ENCODE results near the gene KCNK13.
"Not testable (repeated sequence)": the region's sequence is repeated elsewhere in the genome, so short reads cannot be mapped to it uniquely, and the experiment has no call there.

The KCNK13 gene

DNA sequence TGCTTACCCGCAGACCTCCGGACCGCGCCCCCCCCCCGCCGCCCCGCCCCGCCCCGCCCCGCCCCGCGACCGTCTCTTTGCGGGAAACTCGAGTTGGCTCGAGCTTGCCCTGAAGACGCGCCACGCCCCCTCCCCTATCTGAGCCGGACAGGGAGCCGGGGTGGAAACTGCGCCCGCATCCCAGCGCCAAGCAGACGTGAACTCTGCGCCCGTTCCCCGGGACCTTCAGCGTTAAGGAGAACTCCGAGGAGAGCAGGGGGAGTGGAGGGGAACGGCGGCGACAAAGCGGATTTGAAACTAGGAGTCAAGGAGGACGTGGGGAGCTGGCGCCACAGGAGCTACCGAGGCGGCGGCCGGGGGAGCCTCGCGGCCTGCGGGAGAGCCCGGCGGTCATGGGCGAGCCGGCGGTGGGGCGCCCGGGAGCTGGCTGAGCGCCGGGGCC lies at the start of gene KCNK13:
TSS of gene KCNK13 (plus strand) at position 310 of the 442 bp plus-strand sequence. CDS start 212 bp downstream, outside the sequence.
- DNase-seq (ENCODE audit: low read depth), result no peak
- TF ChIP-seq, protein P1, sequence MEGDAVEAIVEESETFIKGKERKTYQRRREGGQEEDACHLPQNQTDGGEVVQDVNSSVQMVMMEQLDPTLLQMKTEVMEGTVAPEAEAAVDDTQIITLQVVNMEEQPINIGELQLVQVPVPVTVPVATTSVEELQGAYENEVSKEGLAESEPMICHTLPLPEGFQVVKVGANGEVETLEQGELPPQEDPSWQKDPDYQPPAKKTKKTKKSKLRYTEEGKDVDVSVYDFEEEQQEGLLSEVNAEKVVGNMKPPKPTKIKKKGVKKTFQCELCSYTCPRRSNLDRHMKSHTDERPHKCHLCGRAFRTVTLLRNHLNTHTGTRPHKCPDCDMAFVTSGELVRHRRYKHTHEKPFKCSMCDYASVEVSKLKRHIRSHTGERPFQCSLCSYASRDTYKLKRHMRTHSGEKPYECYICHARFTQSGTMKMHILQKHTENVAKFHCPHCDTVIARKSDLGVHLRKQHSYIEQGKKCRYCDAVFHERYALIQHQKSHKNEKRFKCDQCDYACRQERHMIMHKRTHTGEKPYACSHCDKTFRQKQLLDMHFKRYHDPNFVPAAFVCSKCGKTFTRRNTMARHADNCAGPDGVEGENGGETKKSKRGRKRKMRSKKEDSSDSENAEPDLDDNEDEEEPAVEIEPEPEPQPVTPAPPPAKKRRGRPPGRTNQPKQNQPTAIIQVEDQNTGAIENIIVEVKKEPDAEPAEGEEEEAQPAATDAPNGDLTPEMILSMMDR (IDR thresholded peaks at IDR 0.05; ENCODE audit: low read depth, low read length, missing control alignments), result no peak

DNA sequence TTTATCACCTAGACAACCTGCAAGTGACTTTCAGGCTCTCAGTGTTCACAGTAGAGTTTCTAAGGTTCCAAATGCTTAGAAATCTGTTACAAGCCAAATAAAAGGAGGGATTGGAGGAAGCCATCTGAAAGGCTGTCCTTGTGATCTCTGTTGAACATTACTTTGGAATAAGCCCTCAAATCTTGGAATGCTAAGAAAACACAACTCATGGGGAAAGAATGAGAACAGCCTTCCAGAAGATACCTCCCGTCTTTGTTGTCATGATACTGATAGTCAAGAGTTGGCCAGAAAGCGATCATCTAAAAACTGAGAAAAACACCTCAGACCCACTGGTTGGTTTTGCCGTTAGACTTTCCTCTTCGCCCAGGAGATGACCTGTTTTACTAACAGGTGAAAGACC lies 44.4 kb upstream of the KCNK13 start:
- TF ChIP-seq, protein P1 (IDR thresholded peaks at IDR 0.05; ENCODE audit: low read depth, low read length, missing control alignments), result no peak
- H3K4me3 ChIP-seq (ENCODE audit: low read depth, low read length), result no peak overlapping the region
- DNase-seq (ENCODE audit: low read depth), result no peak

More for the DNA sequence above, at the start of gene KCNK13:
- peak within 1 kb of the TSS; percentile 52 for H3K4me3 ChIP-seq (ENCODE audit: low read depth, low read length)

GRCh38 chr14:90019824-90020523 lies 41.8 kb upstream of the KCNK13 start:
- TF ChIP-seq, protein P1 (IDR thresholded peaks at IDR 0.05; ENCODE audit: low read depth, low read length, missing control alignments), result no peak
- H3K4me3 ChIP-seq (ENCODE audit: low read depth, low read length), result no peak overlapping the region
- DNase-seq (ENCODE audit: low read depth), result no peak

- TF ChIP-seq, protein P1 (IDR thresholded peaks at IDR 0.05; ENCODE audit: low read depth, low read length, missing control alignments), result no peak
- DNase-seq (ENCODE audit: low read depth), result no peak
- no peak overlapping the region for H3K4me3 ChIP-seq (ENCODE audit: low read depth, low read length)
Measured at GRCh38 chr14:90023176-90023896, 38.5 kb upstream of the KCNK13 start.

DNA sequence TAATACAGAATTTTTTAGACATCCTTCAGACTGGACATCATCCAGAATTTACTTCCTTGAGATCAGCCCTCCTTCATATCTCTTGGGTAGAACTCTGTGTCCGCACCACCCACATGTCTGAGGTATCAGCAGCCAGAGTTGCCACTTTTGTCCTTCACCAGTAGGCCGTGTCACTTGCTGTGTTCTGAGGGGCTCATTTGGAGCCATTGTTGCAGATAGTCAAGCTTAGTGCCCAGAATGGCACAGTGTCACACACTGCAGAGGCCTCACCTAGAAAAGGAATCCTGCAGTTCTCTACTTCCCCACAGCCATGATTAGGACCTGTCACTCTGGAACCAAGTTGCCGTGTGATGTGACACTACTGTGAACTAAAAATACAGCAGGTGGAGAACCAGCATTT lies 36.9 kb upstream of the KCNK13 start:
- no peak for DNase-seq (ENCODE audit: low read depth)
- TF ChIP-seq, protein P1 (IDR thresholded peaks at IDR 0.05; ENCODE audit: low read depth, low read length, missing control alignments), result no peak
- no peak overlapping the region for H3K4me3 ChIP-seq (ENCODE audit: low read depth, low read length)

- not testable (repeated sequence) for H3K4me3 ChIP-seq (ENCODE audit: low read depth, low read length)
Measured at GRCh38 chr14:90026608-90027007, 35.2 kb upstream of the KCNK13 start.

DNA sequence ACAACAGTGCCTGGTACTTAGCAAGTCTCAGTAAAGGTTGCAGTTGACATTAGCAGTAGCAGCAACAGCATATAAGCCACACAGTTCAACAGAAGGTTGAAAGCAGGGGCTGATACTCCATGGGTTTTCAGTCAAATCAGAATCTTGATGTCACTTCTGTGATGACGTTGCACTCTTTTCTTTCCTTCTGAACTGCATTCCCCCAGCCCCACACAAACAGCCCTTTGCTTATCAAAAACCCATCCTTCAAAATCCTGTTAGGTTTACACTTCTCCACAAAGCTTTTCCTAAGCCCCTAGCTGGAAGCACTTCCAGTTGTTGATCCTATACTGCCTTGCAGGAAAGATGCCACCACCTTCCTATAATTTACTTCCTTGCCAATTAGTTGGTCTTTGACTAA lies 34.0 kb upstream of the KCNK13 start:
- TF ChIP-seq, protein P1 (IDR thresholded peaks at IDR 0.05; ENCODE audit: low read depth, low read length, missing control alignments), result no peak
- H3K4me3 ChIP-seq (ENCODE audit: low read depth, low read length), result no peak overlapping the region
- DNase-seq (ENCODE audit: low read depth), result no peak

More at GRCh38 chr14:90026608-90027007, 35.2 kb upstream of the KCNK13 start:
- not testable (repeated sequence) for DNase-seq (ENCODE audit: low read depth)

Data from GM12864 (cell line).